GM12891 (cell line): ENCODE results near the gene PTGR1.

Source experiments
- POLR2A ChIP-seq: IDR thresholded peaks from 2 replicates; pipeline ENCODE4 v1.6.1; 2011; ENCODE audit warnings: low read depth, low read length, control low read depth
- POLR2AphosphoS5 ChIP-seq: IDR thresholded peaks from 2 replicates; pipeline ENCODE4 v1.6.1; 2011; ENCODE audit warnings: low read depth, low read length, control low read depth
- SPI1 ChIP-seq: IDR thresholded peaks from 2 replicates; pipeline ENCODE4 v1.6.1; 2011; ENCODE audit warnings: low read depth, low read length, control low read depth
- TAF1 ChIP-seq: IDR thresholded peaks from 2 replicates; pipeline ENCODE4 v1.6.1; 2011; ENCODE audit warnings: low read depth, low read length, control low read depth

GRCh38 chr9:111630964-111631213, 31.4 kb upstream of the PTGR1 start:
- TF ChIP-seq POLR2AphosphoS5 (no peak), SPI1 (no peak), POLR2A (no peak), TAF1 (no peak)
